Calu3 (cell line): ENCODE data around the gene SLC35A4. TPM values are rescaled to one million over a fixed set of nuclear protein-coding genes. Genes with fewer than 3 reads are reported as not detected.

Experiments
- BruUV-seq: library from RNA; stranded (reverse); fragments of 400-500 nt; replicated peaks from 2 replicates; lab custom pipeline; 2021; lab: Mats Ljungman, UMichigan
- CTCF ChIA-PET: fragments of 300-600 bp; sonication (Branson Sonifier 250); formaldehyde crosslinking; loops from one replicate; lab custom pipeline; 2022; ENCODE audit warnings: antibody characterized with exemption; lab: Charles Lee
- DNase-seq: peaks from one replicate; pipeline ENCODE4 v3.0.0; 2022
- H3K27ac Mint-ChIP-seq: one replicate; pipeline ENCODE4 v1.8.0; 2022; ENCODE audit warnings: mixed read lengths; ENCODE audit not compliant: unreplicated experiment
- H3K27me3 Mint-ChIP-seq: one replicate; pipeline ENCODE4 v1.8.0; 2022; ENCODE audit warnings: mixed read lengths; ENCODE audit not compliant: unreplicated experiment
- H3K36me3 Mint-ChIP-seq: one replicate; pipeline ENCODE4 v1.8.0; 2022; ENCODE audit warnings: mild to moderate bottlenecking, moderate library complexity, mixed read lengths; ENCODE audit not compliant: insufficient read depth, unreplicated experiment
- H3K4me1 Mint-ChIP-seq: one replicate; pipeline ENCODE4 v1.8.0; 2022; ENCODE audit warnings: mild to moderate bottlenecking, low read depth, mixed read lengths; ENCODE audit not compliant: unreplicated experiment
- H3K4me3 Mint-ChIP-seq: one replicate; pipeline ENCODE4 v1.8.0; 2022; ENCODE audit warnings: mild to moderate bottlenecking, low read depth, moderate library complexity, mixed read lengths; ENCODE audit not compliant: unreplicated experiment
- H3K9me3 Mint-ChIP-seq: one replicate; pipeline ENCODE4 v1.8.0; 2022; ENCODE audit warnings: low read depth, mixed read lengths; ENCODE audit not compliant: unreplicated experiment
- CTCF ChIP-seq: fragments of 200-600 bp; IDR thresholded peaks from one replicate; pipeline ENCODE4 v1.8.0; 2022; ENCODE audit warnings: antibody characterized with exemption; ENCODE audit not compliant: unreplicated experiment
- intact Hi-C: fragments of 100-400 bp; cut with micrococcal nuclease; formaldehyde crosslinking; loops from one replicate; pipeline ENCODE4 v1.10.0; 2022; ENCODE audit not compliant: unreplicated experiment
- total RNA-seq: library from RNA; stranded (reverse); gene quantifications from 2 replicates; pipeline ENCODE4 v1.2.3, GENCODE V29; 2022

Gene SLC35A4
- total RNA-seq, 1 experiment from 2014 or later: 80.6 TPM

- BruUV-seq: no TSS peak
- Mint-ChIP-seq H3K27me3 (no peaks in the 10 kb centered on the region), H3K9me3 (no peaks in the 10 kb centered on the region), H3K4me1 (peaks cover 16% of the 10 kb centered on the region), H3K36me3 (peaks cover 31% of the 10 kb centered on the region), H3K4me3 (peak overlapping the region; percentile 93), H3K27ac (peak overlapping the region; percentile 95)
- CTCF ChIA-PET: interaction anchor here (1.4 kb wide), 1 partner anchor 69 kb away, joined by 3 read pairs; no protein-coding TSS in a partner anchor
- no peak for TF ChIP-seq CTCF
- no peak for DNase-seq
- intact Hi-C loops: no loop called here
Measured at GRCh38 chr5:140565780-140566095, 1.1 kb downstream of the SLC35A4 start.

- Mint-ChIP-seq H3K36me3 (peaks cover 31% of the 10 kb centered on the region), H3K4me3 (peak overlapping the region; percentile 4), H3K27me3 (no peaks in the 10 kb centered on the region), H3K27ac (no peak overlapping the region), H3K4me1 (peaks cover 16% of the 10 kb centered on the region), H3K9me3 (no peaks in the 10 kb centered on the region)
- DNase-seq: no peak
- no peak for TF ChIP-seq CTCF
- BruUV-seq: no TSS peak
- intact Hi-C loops: no loop called here
- CTCF ChIA-PET: no interaction called here
Measured at GRCh38 chr5:140566665-140567064, 2.0 kb downstream of the SLC35A4 start.

- no peak for TF ChIP-seq CTCF
- BruUV-seq: no TSS peak
- no peak overlapping the region for H3K27ac Mint-ChIP-seq
- H3K4me3 Mint-ChIP-seq: peak overlapping the region; percentile 4
- no peaks in the 10 kb centered on the region for H3K27me3 Mint-ChIP-seq
- no peaks in the 10 kb centered on the region for H3K9me3 Mint-ChIP-seq
- no peak for DNase-seq
- intact Hi-C loops: no loop called here
- peaks cover 16% of the 10 kb centered on the region for H3K4me1 Mint-ChIP-seq
- H3K36me3 Mint-ChIP-seq: peaks cover 31% of the 10 kb centered on the region
- CTCF ChIA-PET: no interaction called here
Measured at GRCh38 chr5:140567136-140567818, 2.6 kb downstream of the SLC35A4 start.

GRCh38 chr5:140567871-140568270, 3.2 kb downstream of the SLC35A4 start:
- peaks cover 31% of the 10 kb centered on the region for H3K36me3 Mint-ChIP-seq
- DNase-seq: no peak
- no peaks in the 10 kb centered on the region for H3K9me3 Mint-ChIP-seq
- no TSS peak for BruUV-seq
- H3K4me3 Mint-ChIP-seq: no peak overlapping the region
- TF ChIP-seq CTCF: no peak
- intact Hi-C loops: no loop called here
- H3K27ac Mint-ChIP-seq: no peak overlapping the region
- CTCF ChIA-PET: no interaction called here
- peaks cover 16% of the 10 kb centered on the region for H3K4me1 Mint-ChIP-seq
- H3K27me3 Mint-ChIP-seq: no peaks in the 10 kb centered on the region
